Neural progenitor cell (in vitro differentiated cells): Measurements from ENCODE around the gene MBD2. TPM values are rescaled to one million over a fixed set of nuclear protein-coding genes. Genes with fewer than 3 reads are reported as not detected.
"Not testable (repeated sequence)": the region's sequence is repeated elsewhere in the genome, so short reads cannot be mapped to it uniquely, and the experiment has no call there.

Experiments used
- DNase-seq: peaks from one replicate; pipeline ENCODE4 v3.0.0-alpha.2; 2016; ENCODE audit warnings: low spot score
- H2AFZ ChIP-seq: fragments of 200-600 bp; sonication (generic); replicated peaks from 2 replicates; pipeline ENCODE4 v1.6.1; 2016; ENCODE audit warnings: antibody characterized with exemption
- H3F3A ChIP-seq: fragments of 200-600 bp; sonication (generic); 2 replicates; pipeline ENCODE4 v1.6.1; 2016; ENCODE audit warnings: antibody characterized with exemption, low read depth
- H3K27ac ChIP-seq: fragments of 200-600 bp; sonication (generic); 2 replicates; pipeline ENCODE4 v1.5.1; 2016; ENCODE audit warnings: mild to moderate bottlenecking
- H3K27me3 ChIP-seq: fragments of 200-600 bp; sonication (generic); 2 replicates; pipeline ENCODE4 v1.6.1; 2016; ENCODE audit warnings: mild to moderate bottlenecking, moderate library complexity
- H3K36me3 ChIP-seq: fragments of 200-600 bp; sonication (generic); 2 replicates; pipeline ENCODE4 v1.5.1; 2016
- H3K4me1 ChIP-seq: fragments of 200-600 bp; sonication (generic); 2 replicates; pipeline ENCODE4 v1.6.1; 2016; ENCODE audit warnings: mixed run types
- H3K4me2 ChIP-seq: fragments of 200-600 bp; sonication (generic); 2 replicates; pipeline ENCODE4 v1.6.1; 2016
- H3K4me3 ChIP-seq: fragments of 200-600 bp; sonication (generic); 2 replicates; pipeline ENCODE4 v1.5.1; 2016
- H3K79me2 ChIP-seq: fragments of 200-600 bp; sonication (generic); 2 replicates; pipeline ENCODE4 v1.6.1; 2016; ENCODE audit warnings: low read depth
- H3K9ac ChIP-seq: fragments of 200-600 bp; sonication (generic); 2 replicates; pipeline ENCODE4 v1.6.1; 2016
- H3K9me3 ChIP-seq: fragments of 200-600 bp; sonication (generic); 2 replicates; pipeline ENCODE4 v1.5.1; 2016; ENCODE audit warnings: low read depth
- H4K20me1 ChIP-seq: fragments of 200-600 bp; sonication (generic); 2 replicates; pipeline ENCODE4 v1.6.1; 2016; ENCODE audit warnings: low read depth
- H3K27ac Mint-ChIP-seq: 3 replicates; pipeline ENCODE4 v1.8.0; 2021; ENCODE audit warnings: mixed read lengths
- H3K27me3 Mint-ChIP-seq: 2 replicates; pipeline ENCODE4 v1.8.0; 2022; ENCODE audit warnings: low read depth, mild to moderate bottlenecking, inconsistent platforms, moderate library complexity, mixed read lengths; ENCODE audit not compliant: insufficient read depth
- H3K36me3 Mint-ChIP-seq: 3 replicates; pipeline ENCODE4 v1.8.0; 2021; ENCODE audit warnings: mixed read lengths
- H3K4me1 Mint-ChIP-seq: 3 replicates; pipeline ENCODE4 v1.8.0; 2021; ENCODE audit warnings: mixed read lengths
- H3K4me3 Mint-ChIP-seq: 3 replicates; pipeline ENCODE4 v1.8.0; 2021; ENCODE audit warnings: mild to moderate bottlenecking, moderate library complexity, mixed read lengths
- H3K9me3 Mint-ChIP-seq: 3 replicates; pipeline ENCODE4 v1.8.0; 2020; ENCODE audit warnings: mixed read lengths
- EZH2 ChIP-seq: fragments of 200-600 bp; sonication (generic); IDR thresholded peaks from 2 replicates; pipeline ENCODE4 v1.6.1; 2017; ENCODE audit warnings: antibody characterized with exemption, mild to moderate bottlenecking, moderate library complexity
- EZH2phosphoT487 ChIP-seq: fragments of 200-600 bp; sonication (generic); IDR thresholded peaks from 2 replicates; pipeline ENCODE4 v1.6.1; 2017; ENCODE audit warnings: antibody characterized with exemption
- total RNA-seq: library from RNA; depleted of rRNA; stranded (reverse); fragments of >200 nt; gene quantifications from 2 replicates; pipeline ENCODE4 v1.2.3, GENCODE V29; 2015; ENCODE audit warnings: low replicate concordance
- TF ChIP-seq, protein P1 (sequence below): fragments of 200-600 bp; sonication (generic); IDR thresholded peaks from 2 replicates; pipeline ENCODE4 v1.5.1; 2017; ENCODE audit warnings: antibody characterized with exemption, mild to moderate bottlenecking

MBD2 gene
- total RNA-seq, 1 donor from 2014 or later = 36.5 TPM

DNA sequence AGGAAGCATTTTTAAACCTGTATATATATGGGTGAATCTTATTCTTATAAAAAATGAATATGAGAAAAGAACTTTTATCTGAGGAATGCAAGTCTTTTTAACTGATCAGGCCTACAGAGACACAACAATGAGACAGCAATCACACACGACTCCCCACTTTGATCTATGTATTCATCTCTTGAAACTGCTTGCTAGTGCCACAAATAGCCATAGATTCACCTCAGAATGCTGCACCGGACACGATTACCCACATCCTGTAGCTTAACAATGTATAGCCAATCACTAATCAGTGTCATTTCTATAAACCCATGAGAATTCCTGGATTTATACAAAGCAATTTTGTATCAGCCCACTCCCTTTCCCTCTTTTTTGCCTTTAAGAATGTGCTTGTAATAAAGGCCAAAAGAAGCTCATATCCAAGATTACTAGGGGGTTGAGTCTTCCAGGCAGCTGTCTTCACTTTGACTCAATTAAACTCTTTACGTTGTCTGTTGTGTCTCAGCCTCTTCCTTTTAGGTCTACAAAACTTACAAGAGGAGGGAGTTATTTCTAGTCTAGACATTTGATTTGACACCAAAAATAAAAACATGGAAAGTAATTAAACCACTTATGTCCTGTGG is 94.9 kb downstream of the MBD2 start:
- no peaks in the 10 kb centered on the region for H4K20me1 ChIP-seq
- Mint-ChIP-seq H3K27me3 (no peaks in the 10 kb centered on the region), H3K4me3 (no peak overlapping the region), H3K9me3 (no peaks in the 10 kb centered on the region), H3K27ac (no peak overlapping the region), H3K4me1 (peaks cover 2% of the 10 kb centered on the region), H3K36me3 (no peaks in the 10 kb centered on the region)
- peaks cover 22% of the 10 kb centered on the region for H3K4me1 ChIP-seq
- no peak overlapping the region for H3K9ac ChIP-seq
- no peaks in the 10 kb centered on the region for H3K27me3 ChIP-seq
- peak overlapping the region; percentile 27 for H2AFZ ChIP-seq
- H3K9me3 ChIP-seq = no peaks in the 10 kb centered on the region
- no peak for TF ChIP-seq EZH2phosphoT487
- TF ChIP-seq, protein P1, sequence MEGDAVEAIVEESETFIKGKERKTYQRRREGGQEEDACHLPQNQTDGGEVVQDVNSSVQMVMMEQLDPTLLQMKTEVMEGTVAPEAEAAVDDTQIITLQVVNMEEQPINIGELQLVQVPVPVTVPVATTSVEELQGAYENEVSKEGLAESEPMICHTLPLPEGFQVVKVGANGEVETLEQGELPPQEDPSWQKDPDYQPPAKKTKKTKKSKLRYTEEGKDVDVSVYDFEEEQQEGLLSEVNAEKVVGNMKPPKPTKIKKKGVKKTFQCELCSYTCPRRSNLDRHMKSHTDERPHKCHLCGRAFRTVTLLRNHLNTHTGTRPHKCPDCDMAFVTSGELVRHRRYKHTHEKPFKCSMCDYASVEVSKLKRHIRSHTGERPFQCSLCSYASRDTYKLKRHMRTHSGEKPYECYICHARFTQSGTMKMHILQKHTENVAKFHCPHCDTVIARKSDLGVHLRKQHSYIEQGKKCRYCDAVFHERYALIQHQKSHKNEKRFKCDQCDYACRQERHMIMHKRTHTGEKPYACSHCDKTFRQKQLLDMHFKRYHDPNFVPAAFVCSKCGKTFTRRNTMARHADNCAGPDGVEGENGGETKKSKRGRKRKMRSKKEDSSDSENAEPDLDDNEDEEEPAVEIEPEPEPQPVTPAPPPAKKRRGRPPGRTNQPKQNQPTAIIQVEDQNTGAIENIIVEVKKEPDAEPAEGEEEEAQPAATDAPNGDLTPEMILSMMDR = no peak
- TF ChIP-seq EZH2 = no peak
- H3F3A ChIP-seq = peaks cover 12% of the 10 kb centered on the region
- H3K79me2 ChIP-seq = no peaks in the 10 kb centered on the region
- H3K4me2 ChIP-seq = no peak overlapping the region
- DNase-seq = no peak
- no peaks in the 10 kb centered on the region for H3K36me3 ChIP-seq
- H3K27ac ChIP-seq = no peak overlapping the region
- no peak overlapping the region for H3K4me3 ChIP-seq

DNA sequence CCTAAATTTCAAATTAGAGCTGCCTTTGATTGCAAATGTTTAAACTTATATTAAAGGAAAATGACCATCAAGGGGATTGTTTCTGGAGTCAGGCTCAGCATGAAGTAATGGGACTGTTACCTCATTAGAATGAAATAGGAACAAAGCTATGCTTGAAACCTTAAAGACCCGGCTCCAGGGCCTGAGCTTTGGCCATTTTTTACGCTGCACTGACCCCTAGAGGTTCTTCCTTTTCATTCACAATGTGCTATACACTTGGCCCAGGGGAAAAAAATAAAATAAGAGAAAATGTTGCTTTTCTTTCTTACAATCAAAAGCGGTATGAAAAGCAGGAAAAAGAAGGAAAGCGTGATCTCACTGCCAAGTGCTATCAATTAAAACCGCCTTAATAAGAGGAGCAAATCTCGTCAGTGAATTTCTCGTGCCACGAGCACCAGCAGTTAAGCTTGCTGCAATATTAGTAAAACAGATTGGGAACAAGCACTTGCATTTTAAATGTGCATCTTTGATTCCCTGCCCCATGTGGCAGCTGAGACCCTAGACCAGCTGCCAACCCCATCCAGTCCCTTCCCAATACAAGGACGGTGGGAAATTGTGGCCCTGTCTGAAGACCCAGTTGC is 96.6 kb downstream of the MBD2 start:
- H3K4me1 Mint-ChIP-seq = peaks cover 5% of the 10 kb centered on the region
- no peak overlapping the region for H3K27ac ChIP-seq
- no peaks in the 10 kb centered on the region for H3K27me3 Mint-ChIP-seq
- no peaks in the 10 kb centered on the region for H3K27me3 ChIP-seq
- H3K27ac Mint-ChIP-seq = peak overlapping the region; percentile 44
- no peaks in the 10 kb centered on the region for H3K36me3 Mint-ChIP-seq
- H3K4me3 Mint-ChIP-seq = no peak overlapping the region
- H3K9me3 ChIP-seq = no peaks in the 10 kb centered on the region
- no peaks in the 10 kb centered on the region for H4K20me1 ChIP-seq
- H3K4me2 ChIP-seq = no peak overlapping the region
- H3K79me2 ChIP-seq = no peaks in the 10 kb centered on the region
- TF ChIP-seq EZH2phosphoT487 (no peak), EZH2 (no peak)
- TF ChIP-seq, protein P1 = peak; percentile 83
- no peaks in the 10 kb centered on the region for H3K9me3 Mint-ChIP-seq
- no peaks in the 10 kb centered on the region for H3K36me3 ChIP-seq
- H3K4me1 ChIP-seq = peaks cover 26% of the 10 kb centered on the region
- H2AFZ ChIP-seq = peak overlapping the region; percentile 30
- peak; percentile 78 for DNase-seq
- no peak overlapping the region for H3K4me3 ChIP-seq
- H3K9ac ChIP-seq = no peak overlapping the region
- peaks cover 28% of the 10 kb centered on the region for H3F3A ChIP-seq

DNA sequence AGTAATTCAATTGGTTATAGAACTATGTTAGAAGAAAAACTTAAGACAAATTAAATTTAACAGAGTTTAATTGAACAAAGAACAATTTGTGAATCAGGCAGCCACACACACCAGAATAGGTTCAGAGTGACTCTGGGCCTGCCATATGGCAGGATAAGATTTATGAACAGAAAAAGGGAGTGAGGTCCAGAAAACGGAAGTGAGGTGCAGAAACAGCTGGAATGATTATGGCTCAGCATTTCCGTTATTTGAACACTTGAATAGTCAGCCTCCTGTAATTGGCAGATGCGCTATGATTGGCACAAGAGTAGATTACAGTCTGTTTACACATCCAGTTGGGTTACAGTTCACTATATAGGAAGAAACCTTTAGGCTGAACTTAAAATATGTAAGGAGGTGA is 99.0 kb downstream of the MBD2 start:
- Histone ChIP-seq H3K9me3 (no peaks in the 10 kb centered on the region), H3K27me3 (no peaks in the 10 kb centered on the region), H3K9ac (no peak overlapping the region), H3K27ac (no peak overlapping the region), H3K4me3 (no peak overlapping the region), H2AFZ (no peak overlapping the region), H3K4me1 (peaks cover 18% of the 10 kb centered on the region), H3K36me3 (no peaks in the 10 kb centered on the region), H3F3A (peaks cover 21% of the 10 kb centered on the region), H3K4me2 (no peak overlapping the region), H4K20me1 (no peaks in the 10 kb centered on the region), H3K79me2 (no peaks in the 10 kb centered on the region)
- no peaks in the 10 kb centered on the region for H3K9me3 Mint-ChIP-seq
- H3K4me3 Mint-ChIP-seq = no peak overlapping the region
- no peak overlapping the region for H3K27ac Mint-ChIP-seq
- H3K36me3 Mint-ChIP-seq = no peaks in the 10 kb centered on the region
- H3K4me1 Mint-ChIP-seq = peaks cover 7% of the 10 kb centered on the region
- TF ChIP-seq EZH2 (no peak), EZH2phosphoT487 (no peak)
- TF ChIP-seq, protein P1 = no peak
- DNase-seq = no peak
- H3K27me3 Mint-ChIP-seq = peaks cover 2% of the 10 kb centered on the region

DNA sequence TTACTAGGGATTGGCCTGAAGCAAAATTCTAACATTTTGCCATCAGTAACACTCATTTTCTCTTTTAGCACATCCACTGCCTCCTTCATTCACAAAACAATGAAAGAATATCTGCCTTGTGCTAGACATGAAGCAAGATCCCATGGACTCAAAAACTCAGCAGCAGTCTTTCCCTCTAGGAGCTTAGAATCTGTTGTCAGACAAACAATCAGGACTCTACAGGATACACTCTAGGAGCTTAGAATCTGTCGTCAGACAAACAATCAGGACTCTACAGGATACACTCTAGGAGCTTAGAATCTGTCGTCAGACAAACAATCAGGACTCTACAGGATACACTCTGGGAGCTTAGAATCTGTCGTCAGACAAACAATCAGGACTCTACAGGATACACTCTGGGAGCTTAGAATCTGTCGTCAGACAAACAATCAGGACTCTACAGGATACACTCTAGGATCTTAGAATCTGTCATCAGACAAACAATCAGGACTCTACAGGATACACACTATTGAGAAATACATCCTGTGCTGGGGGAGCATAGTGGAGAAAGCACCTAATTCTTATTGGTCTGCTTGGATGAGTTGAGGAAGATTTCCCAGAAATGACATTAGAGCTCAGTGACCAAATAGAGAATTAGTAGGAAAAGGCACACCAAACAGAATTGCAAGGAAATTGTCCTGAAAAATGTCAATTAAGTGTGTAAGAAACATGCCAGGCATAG is 100.6 kb downstream of the MBD2 start:
- peak; percentile 49 for DNase-seq
- H4K20me1 ChIP-seq, H3K4me3 Mint-ChIP-seq, H3K4me1 ChIP-seq, H3K27me3 ChIP-seq, H3K79me2 ChIP-seq, H3K9me3 ChIP-seq, H3K27me3 Mint-ChIP-seq, H3K4me3 ChIP-seq, H3K9ac ChIP-seq, H3K36me3 ChIP-seq, H3K36me3 Mint-ChIP-seq, H3K9me3 Mint-ChIP-seq, H2AFZ ChIP-seq, H3K4me1 Mint-ChIP-seq: not testable (repeated sequence)
- H3K4me2 ChIP-seq = peak overlapping the region; percentile 33
- H3K27ac ChIP-seq = peak overlapping the region; percentile 81
- peak overlapping the region; percentile 29 for H3K27ac Mint-ChIP-seq
- H3F3A ChIP-seq = peaks cover 19% of the 10 kb centered on the region
